GM23338 (cell line): Measurements from ENCODE around the gene KLHDC7A. TPM values are rescaled to one million over a fixed set of nuclear protein-coding genes. Genes with fewer than 3 reads are reported as not detected.

Source experiments
- ATAC-seq: fragments of 200-7000 bp; cut with Tn5 transposase; 3 replicates; pipeline ENCODE4 v1.9.1; 2020
- DNase-seq: peaks from one replicate; pipeline ENCODE4 v3.0.0-alpha.2; 2015; ENCODE audit warnings: low spot score
- H2AFZ ChIP-seq: fragments of 200-600 bp; sonication (generic); 2 replicates; pipeline ENCODE4 v1.8.0; 2016; ENCODE audit warnings: antibody characterized with exemption, mild to moderate bottlenecking, moderate library complexity
- H3F3A ChIP-seq: fragments of 200-600 bp; sonication (generic); replicated peaks from 2 replicates; pipeline ENCODE4 v1.8.0; 2017; ENCODE audit warnings: antibody characterized with exemption, mixed run types, low read depth
- H3K27ac ChIP-seq: fragments of 200-600 bp; sonication (generic); 2 replicates; pipeline ENCODE4 v1.6.1; 2016; ENCODE audit warnings: low read depth
- H3K27me3 ChIP-seq: fragments of 200-600 bp; sonication (generic); 2 replicates; pipeline ENCODE4 v1.8.0; 2016; ENCODE audit warnings: mild to moderate bottlenecking, mixed run types, moderate library complexity; ENCODE audit not compliant: insufficient read depth
- H3K36me3 ChIP-seq: fragments of 200-600 bp; sonication (generic); 2 replicates; pipeline ENCODE4 v1.8.0; 2016; ENCODE audit warnings: mild to moderate bottlenecking; ENCODE audit not compliant: insufficient read depth
- H3K4me1 ChIP-seq: fragments of 200-600 bp; sonication (generic); 2 replicates; pipeline ENCODE4 v1.8.0; 2016; ENCODE audit warnings: mild to moderate bottlenecking, moderate library complexity; ENCODE audit not compliant: insufficient read depth
- H3K4me2 ChIP-seq: fragments of 200-600 bp; sonication (generic); 2 replicates; pipeline ENCODE4 v1.7.1; 2017; ENCODE audit warnings: mixed run types
- H3K4me3 ChIP-seq: fragments of 200-600 bp; sonication (generic); 2 replicates; pipeline ENCODE4 v1.6.1; 2016; ENCODE audit warnings: mixed run types
- H3K79me2 ChIP-seq: fragments of 200-600 bp; sonication (generic); replicated peaks from 2 replicates; pipeline ENCODE4 v1.8.0; 2017; ENCODE audit warnings: mild to moderate bottlenecking; ENCODE audit not compliant: insufficient read depth
- H3K9me2 ChIP-seq: fragments of 200-600 bp; sonication (generic); 2 replicates; pipeline ENCODE4 v1.8.0; 2017; ENCODE audit not compliant: insufficient read depth
- H4K20me1 ChIP-seq: fragments of 200-600 bp; sonication (generic); replicated peaks from 2 replicates; pipeline ENCODE4 v1.8.0; 2017; ENCODE audit warnings: mild to moderate bottlenecking; ENCODE audit not compliant: insufficient read depth
- H3K27ac Mint-ChIP-seq: 2 replicates; pipeline ENCODE4 v1.8.0; 2020; ENCODE audit warnings: inconsistent platforms, mild to moderate bottlenecking, moderate library complexity, mixed read lengths
- H3K27me3 Mint-ChIP-seq: 3 replicates; pipeline ENCODE4 v1.8.0; 2022; ENCODE audit warnings: low read depth, mild to moderate bottlenecking, moderate library complexity, mixed read lengths, inconsistent platforms; ENCODE audit not compliant: insufficient read depth, poor library complexity
- H3K36me3 Mint-ChIP-seq: 3 replicates; pipeline ENCODE4 v1.8.0; 2021; ENCODE audit warnings: low read depth, mild to moderate bottlenecking, inconsistent platforms, moderate library complexity, mixed read lengths
- H3K4me1 Mint-ChIP-seq: 3 replicates; pipeline ENCODE4 v1.8.0; 2020; ENCODE audit warnings: mild to moderate bottlenecking, inconsistent platforms, mixed read lengths
- H3K4me3 Mint-ChIP-seq: 3 replicates; pipeline ENCODE4 v1.8.0; 2021; ENCODE audit warnings: moderate library complexity, mild to moderate bottlenecking, inconsistent platforms, mixed read lengths
- H3K9me3 Mint-ChIP-seq: 3 replicates; pipeline ENCODE4 v1.8.0; 2020; ENCODE audit warnings: moderate library complexity, mild to moderate bottlenecking, inconsistent platforms, mixed read lengths
- CREB1 ChIP-seq: fragments of 250-450 bp; sonication (Bioruptor Pico); IDR thresholded peaks from 2 replicates; pipeline ENCODE4 v1.5.0; 2020; ENCODE audit warnings: low read depth, mild to moderate bottlenecking, moderate library complexity
- EZH2 ChIP-seq: fragments of 200-600 bp; sonication (generic); IDR thresholded peaks from one replicate; pipeline ENCODE4 v1.8.0; 2017; ENCODE audit warnings: antibody characterized with exemption, mild to moderate bottlenecking, low read depth; ENCODE audit not compliant: unreplicated experiment
- EZH2phosphoT487 ChIP-seq: fragments of 200-600 bp; sonication (generic); IDR thresholded peaks from one replicate; pipeline ENCODE4 v1.8.1; 2018; ENCODE audit warnings: antibody characterized with exemption; ENCODE audit not compliant: unreplicated experiment
- JUNB ChIP-seq: IDR thresholded peaks from one replicate; pipeline ENCODE4 v1.6.1; 2016; ENCODE audit warnings: antibody characterized with exemption; ENCODE audit not compliant: unreplicated experiment
- NANOG ChIP-seq: IDR thresholded peaks from 2 replicates; pipeline ENCODE4 v1.6.1; 2016; ENCODE audit warnings: antibody characterized with exemption, borderline replicate concordance
- POLR2AphosphoS5 ChIP-seq: IDR thresholded peaks from 2 replicates; pipeline ENCODE4 v1.6.1; 2016; ENCODE audit warnings: antibody characterized with exemption, low read depth
- STAT1 ChIP-seq: IDR thresholded peaks from one replicate; pipeline ENCODE4 v1.6.1; 2016; ENCODE audit warnings: antibody characterized with exemption; ENCODE audit not compliant: unreplicated experiment
- ZNF114 ChIP-seq: fragments of 250-450 bp; sonication (Bioruptor Pico); IDR thresholded peaks from 2 replicates; pipeline ENCODE4 v1.5.0; 2020; ENCODE audit warnings: mild to moderate bottlenecking, moderate library complexity
- ZNF331 ChIP-seq: fragments of 250-450 bp; sonication (Bioruptor Pico); IDR thresholded peaks from 2 replicates; pipeline ENCODE4 v1.5.0; 2020; ENCODE audit warnings: low read depth, mild to moderate bottlenecking, moderate library complexity
- polyA plus RNA-seq: library from polyadenylated mRNA; unstranded; fragments of >200 nt; fragmentation: Nextera tagmentation; extraction: Ambion mirVana; gene quantifications from 2 replicates; pipeline ENCODE4 v1.2.1, GENCODE V29; 2016
- total RNA-seq: library from RNA; depleted of rRNA; stranded (reverse); fragments of >200 nt; shearing (Covaris generic); gene quantifications from 2 replicates; pipeline ENCODE4 v1.2.3, GENCODE V29; 2014
- TF ChIP-seq, protein P1 (sequence below): IDR thresholded peaks from one replicate; pipeline ENCODE4 v1.6.1; 2018; ENCODE audit warnings: antibody characterized with exemption; ENCODE audit not compliant: unreplicated experiment
- TF ChIP-seq, protein P2 (sequence below), 2 experiments: fragments of 200-600 bp in 1 of 2; sonication (generic) in 1 of 2; conservative IDR thresholded peaks; 2 replicates each; pipeline versions ENCODE4 v1.5.1 to v1.6.1; 2016 to 2017; ENCODE audit warnings: antibody characterized with exemption in 2 of 2, low read depth in 2 of 2, mild to moderate bottlenecking in 2 of 2, moderate library complexity in 1 of 2
- TF ChIP-seq, protein P3 (sequence below): IDR thresholded peaks from 2 replicates; pipeline ENCODE4 v1.6.1; 2016; ENCODE audit warnings: antibody characterized with exemption
- TF ChIP-seq, protein P4 (sequence below): fragments of 250-450 bp; sonication (Bioruptor Pico); IDR thresholded peaks from 2 replicates; pipeline ENCODE4 v1.5.0; 2020; ENCODE audit warnings: mild to moderate bottlenecking, moderate library complexity

KLHDC7A gene
- total and polyA plus RNA-seq, 2 experiments from 2014 or later = 4.5 to 22.4 TPM

DNA sequence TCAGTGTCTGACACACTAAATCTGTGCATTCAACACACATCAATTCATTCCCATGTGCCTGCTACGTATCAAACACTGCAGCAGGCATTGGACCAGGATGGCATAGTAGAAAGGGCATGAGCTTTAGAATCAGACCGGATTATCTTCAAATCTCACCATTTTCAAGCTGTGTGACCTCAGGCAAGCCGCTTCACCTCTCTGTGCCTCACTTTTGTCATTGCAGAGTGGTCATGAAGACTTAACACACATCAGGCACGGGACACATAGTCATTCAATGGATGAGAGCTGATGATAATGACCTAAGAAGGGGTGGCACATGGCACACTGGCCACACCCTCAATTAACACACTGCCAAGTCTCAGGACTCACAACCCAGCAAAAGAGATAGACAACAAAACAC, 46.8 kb downstream of the KLHDC7A start:
- Histone ChIP-seq H3K4me2 (no peak overlapping the region), H3K9me2 (no peaks in the 10 kb centered on the region), H3K27me3 (no peaks in the 10 kb centered on the region), H2AFZ (no peak overlapping the region), H4K20me1 (no peaks in the 10 kb centered on the region), H3K36me3 (no peaks in the 10 kb centered on the region), H3K4me1 (no peaks in the 10 kb centered on the region), H3K79me2 (no peaks in the 10 kb centered on the region), H3K4me3 (no peak overlapping the region), H3F3A (no peaks in the 10 kb centered on the region), H3K27ac (no peak overlapping the region)
- ATAC-seq (no peak), DNase-seq (no peak)
- no peaks in the 10 kb centered on the region for H3K4me1 Mint-ChIP-seq
- no peak overlapping the region for H3K4me3 Mint-ChIP-seq
- H3K27ac Mint-ChIP-seq = no peak overlapping the region
- TF ChIP-seq, protein P1, sequence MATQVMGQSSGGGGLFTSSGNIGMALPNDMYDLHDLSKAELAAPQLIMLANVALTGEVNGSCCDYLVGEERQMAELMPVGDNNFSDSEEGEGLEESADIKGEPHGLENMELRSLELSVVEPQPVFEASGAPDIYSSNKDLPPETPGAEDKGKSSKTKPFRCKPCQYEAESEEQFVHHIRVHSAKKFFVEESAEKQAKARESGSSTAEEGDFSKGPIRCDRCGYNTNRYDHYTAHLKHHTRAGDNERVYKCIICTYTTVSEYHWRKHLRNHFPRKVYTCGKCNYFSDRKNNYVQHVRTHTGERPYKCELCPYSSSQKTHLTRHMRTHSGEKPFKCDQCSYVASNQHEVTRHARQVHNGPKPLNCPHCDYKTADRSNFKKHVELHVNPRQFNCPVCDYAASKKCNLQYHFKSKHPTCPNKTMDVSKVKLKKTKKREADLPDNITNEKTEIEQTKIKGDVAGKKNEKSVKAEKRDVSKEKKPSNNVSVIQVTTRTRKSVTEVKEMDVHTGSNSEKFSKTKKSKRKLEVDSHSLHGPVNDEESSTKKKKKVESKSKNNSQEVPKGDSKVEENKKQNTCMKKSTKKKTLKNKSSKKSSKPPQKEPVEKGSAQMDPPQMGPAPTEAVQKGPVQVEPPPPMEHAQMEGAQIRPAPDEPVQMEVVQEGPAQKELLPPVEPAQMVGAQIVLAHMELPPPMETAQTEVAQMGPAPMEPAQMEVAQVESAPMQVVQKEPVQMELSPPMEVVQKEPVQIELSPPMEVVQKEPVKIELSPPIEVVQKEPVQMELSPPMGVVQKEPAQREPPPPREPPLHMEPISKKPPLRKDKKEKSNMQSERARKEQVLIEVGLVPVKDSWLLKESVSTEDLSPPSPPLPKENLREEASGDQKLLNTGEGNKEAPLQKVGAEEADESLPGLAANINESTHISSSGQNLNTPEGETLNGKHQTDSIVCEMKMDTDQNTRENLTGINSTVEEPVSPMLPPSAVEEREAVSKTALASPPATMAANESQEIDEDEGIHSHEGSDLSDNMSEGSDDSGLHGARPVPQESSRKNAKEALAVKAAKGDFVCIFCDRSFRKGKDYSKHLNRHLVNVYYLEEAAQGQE = no peak
- no peak for TF ChIP-seq ZNF331 (CRISPR knock-in tag)
- TF ChIP-seq JUNB = no peak
- no peak for TF ChIP-seq POLR2AphosphoS5
- no peak for TF ChIP-seq CREB1
- TF ChIP-seq, protein P2, sequence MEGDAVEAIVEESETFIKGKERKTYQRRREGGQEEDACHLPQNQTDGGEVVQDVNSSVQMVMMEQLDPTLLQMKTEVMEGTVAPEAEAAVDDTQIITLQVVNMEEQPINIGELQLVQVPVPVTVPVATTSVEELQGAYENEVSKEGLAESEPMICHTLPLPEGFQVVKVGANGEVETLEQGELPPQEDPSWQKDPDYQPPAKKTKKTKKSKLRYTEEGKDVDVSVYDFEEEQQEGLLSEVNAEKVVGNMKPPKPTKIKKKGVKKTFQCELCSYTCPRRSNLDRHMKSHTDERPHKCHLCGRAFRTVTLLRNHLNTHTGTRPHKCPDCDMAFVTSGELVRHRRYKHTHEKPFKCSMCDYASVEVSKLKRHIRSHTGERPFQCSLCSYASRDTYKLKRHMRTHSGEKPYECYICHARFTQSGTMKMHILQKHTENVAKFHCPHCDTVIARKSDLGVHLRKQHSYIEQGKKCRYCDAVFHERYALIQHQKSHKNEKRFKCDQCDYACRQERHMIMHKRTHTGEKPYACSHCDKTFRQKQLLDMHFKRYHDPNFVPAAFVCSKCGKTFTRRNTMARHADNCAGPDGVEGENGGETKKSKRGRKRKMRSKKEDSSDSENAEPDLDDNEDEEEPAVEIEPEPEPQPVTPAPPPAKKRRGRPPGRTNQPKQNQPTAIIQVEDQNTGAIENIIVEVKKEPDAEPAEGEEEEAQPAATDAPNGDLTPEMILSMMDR (conservative IDR thresholded peaks at IDR 0.05; ENCODE audit: low read depth in 2 of 2) = no peak
- TF ChIP-seq, protein P3, sequence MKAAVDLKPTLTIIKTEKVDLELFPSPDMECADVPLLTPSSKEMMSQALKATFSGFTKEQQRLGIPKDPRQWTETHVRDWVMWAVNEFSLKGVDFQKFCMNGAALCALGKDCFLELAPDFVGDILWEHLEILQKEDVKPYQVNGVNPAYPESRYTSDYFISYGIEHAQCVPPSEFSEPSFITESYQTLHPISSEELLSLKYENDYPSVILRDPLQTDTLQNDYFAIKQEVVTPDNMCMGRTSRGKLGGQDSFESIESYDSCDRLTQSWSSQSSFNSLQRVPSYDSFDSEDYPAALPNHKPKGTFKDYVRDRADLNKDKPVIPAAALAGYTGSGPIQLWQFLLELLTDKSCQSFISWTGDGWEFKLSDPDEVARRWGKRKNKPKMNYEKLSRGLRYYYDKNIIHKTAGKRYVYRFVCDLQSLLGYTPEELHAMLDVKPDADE = no peak
- no peak for TF ChIP-seq ZNF114 (CRISPR knock-in tag)
- TF ChIP-seq STAT1 = no peak
- no peak for TF ChIP-seq NANOG
- TF ChIP-seq EZH2 = no peak
- no peak for TF ChIP-seq EZH2phosphoT487
- TF ChIP-seq, protein P4, sequence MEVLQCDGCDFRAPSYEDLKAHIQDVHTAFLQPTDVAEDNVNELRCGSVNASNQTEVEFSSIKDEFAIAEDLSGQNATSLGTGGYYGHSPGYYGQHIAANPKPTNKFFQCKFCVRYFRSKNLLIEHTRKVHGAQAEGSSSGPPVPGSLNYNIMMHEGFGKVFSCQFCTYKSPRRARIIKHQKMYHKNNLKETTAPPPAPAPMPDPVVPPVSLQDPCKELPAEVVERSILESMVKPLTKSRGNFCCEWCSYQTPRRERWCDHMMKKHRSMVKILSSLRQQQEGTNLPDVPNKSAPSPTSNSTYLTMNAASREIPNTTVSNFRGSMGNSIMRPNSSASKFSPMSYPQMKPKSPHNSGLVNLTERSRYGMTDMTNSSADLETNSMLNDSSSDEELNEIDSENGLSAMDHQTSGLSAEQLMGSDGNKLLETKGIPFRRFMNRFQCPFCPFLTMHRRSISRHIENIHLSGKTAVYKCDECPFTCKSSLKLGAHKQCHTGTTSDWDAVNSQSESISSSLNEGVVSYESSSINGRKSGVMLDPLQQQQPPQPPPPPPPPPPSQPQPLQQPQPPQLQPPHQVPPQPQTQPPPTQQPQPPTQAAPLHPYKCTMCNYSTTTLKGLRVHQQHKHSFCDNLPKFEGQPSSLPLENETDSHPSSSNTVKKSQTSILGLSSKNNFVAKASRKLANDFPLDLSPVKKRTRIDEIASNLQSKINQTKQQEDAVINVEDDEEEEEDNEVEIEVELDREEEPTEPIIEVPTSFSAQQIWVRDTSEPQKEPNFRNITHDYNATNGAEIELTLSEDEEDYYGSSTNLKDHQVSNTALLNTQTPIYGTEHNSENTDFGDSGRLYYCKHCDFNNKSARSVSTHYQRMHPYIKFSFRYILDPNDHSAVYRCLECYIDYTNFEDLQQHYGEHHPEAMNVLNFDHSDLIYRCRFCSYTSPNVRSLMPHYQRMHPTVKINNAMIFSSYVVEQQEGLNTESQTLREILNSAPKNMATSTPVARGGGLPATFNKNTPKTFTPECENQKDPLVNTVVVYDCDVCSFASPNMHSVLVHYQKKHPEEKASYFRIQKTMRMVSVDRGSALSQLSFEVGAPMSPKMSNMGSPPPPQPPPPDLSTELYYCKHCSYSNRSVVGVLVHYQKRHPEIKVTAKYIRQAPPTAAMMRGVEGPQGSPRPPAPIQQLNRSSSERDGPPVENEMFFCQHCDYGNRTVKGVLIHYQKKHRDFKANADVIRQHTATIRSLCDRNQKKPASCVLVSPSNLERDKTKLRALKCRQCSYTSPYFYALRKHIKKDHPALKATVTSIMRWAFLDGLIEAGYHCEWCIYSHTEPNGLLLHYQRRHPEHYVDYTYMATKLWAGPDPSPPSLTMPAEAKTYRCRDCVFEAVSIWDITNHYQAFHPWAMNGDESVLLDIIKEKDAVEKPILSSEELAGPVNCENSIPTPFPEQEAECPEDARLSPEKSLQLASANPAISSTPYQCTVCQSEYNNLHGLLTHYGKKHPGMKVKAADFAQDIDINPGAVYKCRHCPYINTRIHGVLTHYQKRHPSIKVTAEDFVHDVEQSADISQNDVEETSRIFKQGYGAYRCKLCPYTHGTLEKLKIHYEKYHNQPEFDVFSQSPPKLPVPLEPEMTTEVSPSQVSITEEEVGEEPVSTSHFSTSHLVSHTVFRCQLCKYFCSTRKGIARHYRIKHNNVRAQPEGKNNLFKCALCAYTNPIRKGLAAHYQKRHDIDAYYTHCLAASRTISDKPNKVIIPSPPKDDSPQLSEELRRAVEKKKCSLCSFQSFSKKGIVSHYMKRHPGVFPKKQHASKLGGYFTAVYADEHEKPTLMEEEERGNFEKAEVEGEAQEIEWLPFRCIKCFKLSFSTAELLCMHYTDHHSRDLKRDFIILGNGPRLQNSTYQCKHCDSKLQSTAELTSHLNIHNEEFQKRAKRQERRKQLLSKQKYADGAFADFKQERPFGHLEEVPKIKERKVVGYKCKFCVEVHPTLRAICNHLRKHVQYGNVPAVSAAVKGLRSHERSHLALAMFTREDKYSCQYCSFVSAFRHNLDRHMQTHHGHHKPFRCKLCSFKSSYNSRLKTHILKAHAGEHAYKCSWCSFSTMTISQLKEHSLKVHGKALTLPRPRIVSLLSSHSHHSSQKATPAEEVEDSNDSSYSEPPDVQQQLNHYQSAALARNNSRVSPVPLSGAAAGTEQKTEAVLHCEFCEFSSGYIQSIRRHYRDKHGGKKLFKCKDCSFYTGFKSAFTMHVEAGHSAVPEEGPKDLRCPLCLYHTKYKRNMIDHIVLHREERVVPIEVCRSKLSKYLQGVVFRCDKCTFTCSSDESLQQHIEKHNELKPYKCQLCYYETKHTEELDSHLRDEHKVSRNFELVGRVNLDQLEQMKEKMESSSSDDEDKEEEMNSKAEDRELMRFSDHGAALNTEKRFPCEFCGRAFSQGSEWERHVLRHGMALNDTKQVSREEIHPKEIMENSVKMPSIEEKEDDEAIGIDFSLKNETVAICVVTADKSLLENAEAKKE = no peak
- no peaks in the 10 kb centered on the region for H3K36me3 Mint-ChIP-seq
- no peaks in the 10 kb centered on the region for H3K9me3 Mint-ChIP-seq
- peaks cover 6% of the 10 kb centered on the region for H3K27me3 Mint-ChIP-seq
